ENCODE results near the gene EXOC5. TPM values are rescaled to one million over a fixed set of nuclear protein-coding genes. Genes with fewer than 3 reads are reported as not detected.
"Not testable (repeated sequence)": the region's sequence is repeated elsewhere in the genome, so short reads cannot be mapped to it uniquely, and the experiment has no call there.

EXOC5 gene
- total RNA-seq, 1 experiment from 2014 or later, result 109 TPM

DNA sequence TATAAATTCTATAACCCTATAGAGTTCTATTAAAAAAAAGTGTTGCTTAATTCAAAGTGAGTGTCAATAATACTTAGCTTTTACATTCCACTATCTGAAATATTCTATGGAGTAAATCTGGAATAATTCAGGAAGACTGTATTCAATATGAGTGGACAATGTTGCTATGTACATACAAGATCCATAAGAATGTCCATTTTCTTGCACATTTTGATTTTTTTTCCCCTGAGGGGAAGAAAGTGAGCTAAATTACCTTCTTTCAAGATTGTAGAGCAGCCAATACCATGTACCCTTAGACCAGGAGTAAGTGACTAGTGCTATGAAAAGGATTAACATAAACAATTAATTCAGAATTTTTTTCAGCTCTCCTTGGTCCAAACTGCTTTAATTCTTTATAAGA, 25.4 kb downstream of the EXOC5 start:
- H3K36me3 ChIP-seq (ENCODE audit: low read depth, low read length), result peaks cover 48% of the 10 kb centered on the region
- no peak for TF ChIP-seq EZH2phosphoT487 (IDR thresholded peaks at IDR 0.05; ENCODE audit: borderline replicate concordance, low read length)
- TF ChIP-seq CTCF (conservative IDR thresholded peaks at IDR 0.05; ENCODE audit: low read depth, low read length), result no peak
- no peak for TF ChIP-seq EZH2 (IDR thresholded peaks at IDR 0.05; ENCODE audit: low read length, unreplicated experiment)
- H3K27ac ChIP-seq (ENCODE audit: low read length), result no peak overlapping the region
- no peak overlapping the region for H3K4me3 ChIP-seq (ENCODE audit: low read length)
- no peak overlapping the region for H3K4me2 ChIP-seq (ENCODE audit: low read length)
- ATAC-seq (no peak), DNase-seq (no peak)
- H3K79me2 ChIP-seq (ENCODE audit: low read length), result no peaks in the 10 kb centered on the region
- H3K9ac ChIP-seq (ENCODE audit: low read length), result no peak overlapping the region
- no TSS peak for BruUV-seq (replicated peaks)
- POLR2A ChIA-PET (ENCODE audit: unreplicated experiment), result no interaction called here
- H3K27me3 ChIP-seq (ENCODE audit: low read length), result no peaks in the 10 kb centered on the region
- no peak overlapping the region for H2AFZ ChIP-seq (ENCODE audit: low read length)
- intact Hi-C loops (cut with micrococcal nuclease), result no loop called here
- H3K4me1 ChIP-seq (ENCODE audit: insufficient read depth, low read length), result no peaks in the 10 kb centered on the region
- H4K20me1 ChIP-seq (ENCODE audit: low read length), result no peaks in the 10 kb centered on the region
- no peaks in the 10 kb centered on the region for H3F3A ChIP-seq (ENCODE audit: low read length, unreplicated experiment)
- H3K9me3 ChIP-seq (ENCODE audit: low read length), result no peaks in the 10 kb centered on the region
- CTCF ChIA-PET, result interaction anchor here (0.5 kb wide), 1 partner anchor 102 kb away, joined by 4 read pairs; no protein-coding TSS in a partner anchor
- no peaks in the 10 kb centered on the region for H3K9me2 ChIP-seq (replicated peaks; ENCODE audit: low read length)

- not testable (repeated sequence) for H3K27me3 ChIP-seq (ENCODE audit: low read length); BruUV-seq (replicated peaks)
These were observed 28.6 kb downstream of the EXOC5 start for GRCh38 chr14:57240115-57240514.

GRCh38 chr14:57232006-57232405, 36.7 kb downstream of the EXOC5 start:
- Histone ChIP-seq H2AFZ (ENCODE audit: low read length) (no peak overlapping the region), H3F3A (ENCODE audit: low read length, unreplicated experiment) (no peaks in the 10 kb centered on the region), H3K4me2 (ENCODE audit: low read length) (no peak overlapping the region), H3K79me2 (ENCODE audit: low read length) (no peaks in the 10 kb centered on the region), H3K9me2 (replicated peaks; ENCODE audit: low read length) (no peaks in the 10 kb centered on the region), H3K4me1 (ENCODE audit: insufficient read depth, low read length) (no peaks in the 10 kb centered on the region), H3K27me3 (ENCODE audit: low read length) (no peaks in the 10 kb centered on the region), H3K27ac (ENCODE audit: low read length) (no peak overlapping the region), H3K4me3 (ENCODE audit: low read length) (no peak overlapping the region), H3K9me3 (ENCODE audit: low read length) (no peaks in the 10 kb centered on the region), H3K36me3 (ENCODE audit: low read depth, low read length) (peaks cover 59% of the 10 kb centered on the region), H3K9ac (ENCODE audit: low read length) (no peak overlapping the region), H4K20me1 (ENCODE audit: low read length) (no peaks in the 10 kb centered on the region)
- DNase-seq (no peak), ATAC-seq (no peak)
- no peak for TF ChIP-seq EZH2 (IDR thresholded peaks at IDR 0.05; ENCODE audit: low read length, unreplicated experiment)
- no peak for TF ChIP-seq EZH2phosphoT487 (IDR thresholded peaks at IDR 0.05; ENCODE audit: borderline replicate concordance, low read length)
- no peak for TF ChIP-seq CTCF (conservative IDR thresholded peaks at IDR 0.05; ENCODE audit: low read depth, low read length)
- POLR2A ChIA-PET (ENCODE audit: unreplicated experiment), result no interaction called here
- intact Hi-C loops (cut with micrococcal nuclease), result no loop called here
- BruUV-seq (replicated peaks), result no TSS peak
- CTCF ChIA-PET, result no interaction called here

More at GRCh38 chr14:57240115-57240514, 28.6 kb downstream of the EXOC5 start:
- H3K9me3 ChIP-seq (ENCODE audit: low read length); H3K79me2 ChIP-seq (ENCODE audit: low read length); intact Hi-C loops (cut with micrococcal nuclease); H3K9ac ChIP-seq (ENCODE audit: low read length); H3K9me2 ChIP-seq (replicated peaks; ENCODE audit: low read length); POLR2A ChIA-PET (ENCODE audit: unreplicated experiment); CTCF ChIA-PET; H3K4me3 ChIP-seq (ENCODE audit: low read length); H3F3A ChIP-seq (ENCODE audit: low read length, unreplicated experiment); DNase-seq; H2AFZ ChIP-seq (ENCODE audit: low read length); H3K27ac ChIP-seq (ENCODE audit: low read length); H4K20me1 ChIP-seq (ENCODE audit: low read length); ATAC-seq; H3K4me2 ChIP-seq (ENCODE audit: low read length); H3K4me1 ChIP-seq (ENCODE audit: insufficient read depth, low read length): not testable (repeated sequence)
- peaks cover 41% of the 10 kb centered on the region for H3K36me3 ChIP-seq (ENCODE audit: low read depth, low read length)

- H3K4me3 ChIP-seq (ENCODE audit: low read length); DNase-seq; H3K9me2 ChIP-seq (replicated peaks; ENCODE audit: low read length); intact Hi-C loops (cut with micrococcal nuclease); H3K9ac ChIP-seq (ENCODE audit: low read length); H3K4me1 ChIP-seq (ENCODE audit: insufficient read depth, low read length); H3K27ac ChIP-seq (ENCODE audit: low read length); H4K20me1 ChIP-seq (ENCODE audit: low read length); CTCF ChIA-PET; H3K27me3 ChIP-seq (ENCODE audit: low read length); ATAC-seq; H3K9me3 ChIP-seq (ENCODE audit: low read length); H3F3A ChIP-seq (ENCODE audit: low read length, unreplicated experiment); H3K4me2 ChIP-seq (ENCODE audit: low read length); BruUV-seq (replicated peaks); H2AFZ ChIP-seq (ENCODE audit: low read length); POLR2A ChIA-PET (ENCODE audit: unreplicated experiment); H3K79me2 ChIP-seq (ENCODE audit: low read length): not testable (repeated sequence)
- peaks cover 52% of the 10 kb centered on the region for H3K36me3 ChIP-seq (ENCODE audit: low read depth, low read length)
These were observed 40.4 kb downstream of the EXOC5 start for GRCh38 chr14:57228320-57228719.
